Endothelial cell of umbilical vein (primary cell): ENCODE measurements around the gene ZBTB14. TPM values are rescaled to one million over a fixed set of nuclear protein-coding genes. Genes with fewer than 3 reads are reported as not detected.

Source experiments
- polyA plus RNA-seq, 4 experiments: library from polyadenylated mRNA; depleted of rRNA in 3 of 4; stranded (reverse) in 3 of 4; unstranded in 1 of 4; fragments of >200 nt; gene quantifications; 2 replicates each; pipeline versions ENCODE4 v1.2.1 to v1.2.3, GENCODE V29; 2011 to 2012; ENCODE audit warnings: missing spikeins in 1 of 4
- total RNA-seq: library from RNA; stranded (reverse); gene quantifications from 2 replicates; pipeline ENCODE4 v1.2.3, GENCODE V29; 2021

ZBTB14 gene
- total and polyA plus RNA-seq, 2 donors (not counting 3 experiments of a cell fraction or from before 2014, with no cell fraction given): 5.5 to 13.7 TPM

Other genes starting within 250 kb of the ZBTB14 start
- not detected in 2 replicates for gene AKAIN1, start 98.5 kb downstream of the ZBTB14 start, total RNA-seq
- gene AKAIN1, start 98.5 kb downstream of the ZBTB14 start, polyA plus RNA-seq: not detected in 2 replicates
- gene EPB41L3, start 248.3 kb upstream of the ZBTB14 start, total RNA-seq: 114 and 154 TPM in 2 replicates
- gene EPB41L3, start 248.3 kb upstream of the ZBTB14 start, polyA plus RNA-seq: 29.5 and 38.9 TPM in 2 replicates